Fibroblast of gingiva (primary cell): Measurements from ENCODE around the gene HOMEZ.
"Not testable (repeated sequence)": the region's sequence is repeated elsewhere in the genome, so short reads cannot be mapped to it uniquely, and the experiment has no call there.

Experiments used
- DNase-seq: peaks from one replicate; pipeline ENCODE4 v3.0.0-alpha.2; 2011; ENCODE audit warnings: low read depth

HOMEZ gene

GRCh38 chr14:23286020-23286901, at the start of gene HOMEZ:
Gene HOMEZ (minus strand): TSS chr14:23286132. CDS start chr14:23285952, 180 bp downstream.
- DNase-seq, result peak; percentile 100

GRCh38 chr14:23335623-23336022, 49.7 kb upstream of the HOMEZ start:
- DNase-seq, result no peak

- DNase-seq, result peak; percentile 66
Observed at GRCh38 chr14:23327947-23328744, 42.2 kb upstream of the HOMEZ start.

GRCh38 chr14:23326491-23327332, 40.8 kb upstream of the HOMEZ start:
- no peak for DNase-seq

GRCh38 chr14:23325746-23326145, 39.8 kb upstream of the HOMEZ start:
- not testable (repeated sequence) for DNase-seq

GRCh38 chr14:23324993-23325392, 39.1 kb upstream of the HOMEZ start:
- DNase-seq, result no peak

GRCh38 chr14:23324455-23324846, 38.5 kb upstream of the HOMEZ start:
- DNase-seq, result no peak

- DNase-seq, result no peak
Observed at GRCh38 chr14:23323838-23324454, 38.0 kb upstream of the HOMEZ start.

GRCh38 chr14:23322568-23323517, 36.9 kb upstream of the HOMEZ start:
- no peak for DNase-seq

GRCh38 chr14:23321572-23322547, 35.9 kb upstream of the HOMEZ start:
- DNase-seq, result peak; percentile 31

- DNase-seq, result peak; percentile 100
Observed at GRCh38 chr14:23320584-23321571, 34.9 kb upstream of the HOMEZ start, which contains the start of gene PABPN1. Gene PABPN1 (plus strand): TSS chr14:23321457. CDS start chr14:23321470, 13 bp downstream.

GRCh38 chr14:23319746-23320583, 34.0 kb upstream of the HOMEZ start:
- DNase-seq, result no peak

GRCh38 chr14:23316300-23316699, 30.4 kb upstream of the HOMEZ start:
- no peak for DNase-seq

- no peak for DNase-seq
Observed at GRCh38 chr14:23310546-23310945, 24.6 kb upstream of the HOMEZ start.

- DNase-seq, result no peak
Observed at GRCh38 chr14:23308721-23309445, 23.0 kb upstream of the HOMEZ start.
